GM23338 (cell line): Measurements from ENCODE around the gene RAB34.

Source experiments
- CREB1 ChIP-seq: fragments of 250-450 bp; sonication (Bioruptor Pico); IDR thresholded peaks from 2 replicates; pipeline ENCODE4 v1.5.0; 2020; ENCODE audit warnings: low read depth, mild to moderate bottlenecking, moderate library complexity
- CTCF ChIP-seq, 2 experiments: fragments of 200-600 bp in 1 of 2; sonication (generic) in 1 of 2; conservative IDR thresholded peaks; 2 replicates each; pipeline versions ENCODE4 v1.5.1 to v1.6.1; 2016 to 2017; ENCODE audit warnings: antibody characterized with exemption in 2 of 2, low read depth in 2 of 2, mild to moderate bottlenecking in 2 of 2, moderate library complexity in 1 of 2
- ETS1 ChIP-seq: IDR thresholded peaks from 2 replicates; pipeline ENCODE4 v1.6.1; 2016; ENCODE audit warnings: antibody characterized with exemption
- EZH2 ChIP-seq: fragments of 200-600 bp; sonication (generic); IDR thresholded peaks from one replicate; pipeline ENCODE4 v1.8.0; 2017; ENCODE audit warnings: antibody characterized with exemption, mild to moderate bottlenecking, low read depth; ENCODE audit not compliant: unreplicated experiment
- EZH2phosphoT487 ChIP-seq: fragments of 200-600 bp; sonication (generic); IDR thresholded peaks from one replicate; pipeline ENCODE4 v1.8.1; 2018; ENCODE audit warnings: antibody characterized with exemption; ENCODE audit not compliant: unreplicated experiment
- JUNB ChIP-seq: IDR thresholded peaks from one replicate; pipeline ENCODE4 v1.6.1; 2016; ENCODE audit warnings: antibody characterized with exemption; ENCODE audit not compliant: unreplicated experiment
- NANOG ChIP-seq: IDR thresholded peaks from 2 replicates; pipeline ENCODE4 v1.6.1; 2016; ENCODE audit warnings: antibody characterized with exemption, borderline replicate concordance
- POLR2AphosphoS5 ChIP-seq: IDR thresholded peaks from 2 replicates; pipeline ENCODE4 v1.6.1; 2016; ENCODE audit warnings: antibody characterized with exemption, low read depth

- TF ChIP-seq POLR2AphosphoS5 (no peak; the same call in 1 of the 2 replicates), CTCF (conservative IDR thresholded peaks at IDR 0.05; ENCODE audit: low read depth in 2 of 2) (no peak), EZH2phosphoT487 (no peak), CREB1 (no peak), ETS1 (no peak), NANOG (no peak), JUNB (no peak), EZH2 (no peak)
These were observed 6.0 kb downstream of the RAB34 start, which contains the start of gene PROCA1 for GRCh38 chr17:28711723-28712031.
